HG02870 (cell line): ENCODE data around the gene SV2B.

Experiments used
- ATAC-seq: cut with Tn5 transposase; IDR thresholded peaks from one replicate; pipeline ENCODE4 v1.9.1; 2021; ENCODE audit warnings: mild to moderate bottlenecking, moderate library complexity; ENCODE audit not compliant: unreplicated experiment

The SV2B gene

GRCh38 chr15:91263632-91264531 lies 163.8 kb downstream of the SV2B start:
- no peak for ATAC-seq

- no peak for ATAC-seq
Observed at GRCh38 chr15:91264651-91265351, 164.7 kb downstream of the SV2B start.

GRCh38 chr15:91265416-91265940 lies 165.4 kb downstream of the SV2B start:
- ATAC-seq, result no peak

- ATAC-seq, result no peak
Observed at GRCh38 chr15:91268510-91268909, 168.5 kb downstream of the SV2B start.

GRCh38 chr15:91270747-91271146 lies 170.7 kb downstream of the SV2B start:
- ATAC-seq, result no peak

GRCh38 chr15:91271565-91272153 lies 171.6 kb downstream of the SV2B start:
- ATAC-seq, result no peak

DNA sequence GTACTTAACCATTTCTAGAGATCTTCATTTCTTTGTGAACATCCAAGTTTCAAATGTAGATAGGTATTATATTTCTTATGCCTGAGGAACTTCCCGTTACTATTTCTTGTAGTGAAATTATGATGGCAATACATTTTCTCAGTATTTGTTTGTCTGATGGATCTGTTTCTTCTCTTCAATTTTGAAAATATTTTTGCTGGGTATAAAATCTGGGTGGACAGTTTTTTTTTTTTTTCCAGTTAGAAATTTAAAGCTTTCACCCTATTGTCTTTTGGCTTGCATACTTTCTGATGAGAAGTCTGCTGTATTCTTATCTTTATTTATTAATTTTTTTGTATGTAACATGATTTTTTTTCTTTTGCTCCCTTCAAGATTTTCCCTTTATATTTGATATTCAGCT lies 175.8 kb downstream of the SV2B start:
- no peak for ATAC-seq

DNA sequence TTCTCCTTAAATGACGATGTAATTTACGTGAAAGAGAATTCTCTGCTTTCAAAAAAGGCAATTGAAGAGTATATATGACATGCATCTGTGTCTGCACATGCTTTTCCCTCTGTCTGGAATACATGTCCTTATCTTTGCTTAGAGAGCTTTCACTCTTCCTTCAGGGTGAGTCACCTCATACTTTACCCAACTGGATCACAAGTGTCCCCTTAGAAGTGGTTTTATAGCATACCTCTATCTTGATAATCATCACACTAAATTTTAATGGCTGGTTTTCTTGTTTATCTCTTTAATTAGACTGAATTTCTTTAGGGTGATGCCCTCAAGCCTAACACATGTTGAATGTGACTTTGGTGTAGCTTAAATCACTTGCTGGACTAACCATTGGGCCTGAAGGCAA lies 178.9 kb downstream of the SV2B start:
- no peak for ATAC-seq

DNA sequence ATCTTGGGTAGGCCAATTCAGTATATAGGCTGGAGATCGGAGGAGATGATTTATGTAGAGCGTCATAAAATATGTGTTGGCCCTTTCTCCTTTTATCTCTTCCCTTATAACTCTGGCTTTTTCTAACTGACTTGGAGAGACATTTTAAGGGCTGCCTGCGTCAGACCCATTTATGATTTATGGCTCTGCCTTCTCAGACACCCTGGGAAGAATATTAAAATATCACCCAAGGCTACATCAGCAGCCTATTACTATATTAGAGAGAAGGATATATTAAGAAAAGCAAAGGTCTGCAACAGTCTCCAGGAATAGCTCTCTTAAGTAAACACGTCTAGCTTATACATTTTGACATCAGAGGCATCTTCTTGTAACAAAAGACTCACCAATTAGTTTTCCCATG lies 179.4 kb downstream of the SV2B start:
- no peak for ATAC-seq

DNA sequence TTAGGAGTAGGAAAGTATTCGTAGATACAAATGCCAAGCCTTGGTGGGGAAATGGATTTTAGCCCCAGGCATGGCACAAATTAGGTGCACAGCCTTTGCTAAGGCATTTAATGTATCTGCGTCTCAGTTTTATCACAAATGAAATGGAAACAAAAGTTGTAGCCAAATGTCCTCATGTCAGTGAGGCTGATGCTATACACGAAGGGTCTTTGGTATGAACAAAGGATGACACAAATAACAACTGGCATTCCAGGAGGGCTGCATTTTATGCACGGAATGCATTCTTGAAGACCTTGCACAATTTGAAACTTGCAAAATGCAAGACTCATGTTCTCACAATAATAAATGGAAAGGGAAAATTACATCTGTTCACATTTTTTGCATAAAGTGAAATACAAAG lies 181.9 kb downstream of the SV2B start:
- no peak for ATAC-seq

DNA sequence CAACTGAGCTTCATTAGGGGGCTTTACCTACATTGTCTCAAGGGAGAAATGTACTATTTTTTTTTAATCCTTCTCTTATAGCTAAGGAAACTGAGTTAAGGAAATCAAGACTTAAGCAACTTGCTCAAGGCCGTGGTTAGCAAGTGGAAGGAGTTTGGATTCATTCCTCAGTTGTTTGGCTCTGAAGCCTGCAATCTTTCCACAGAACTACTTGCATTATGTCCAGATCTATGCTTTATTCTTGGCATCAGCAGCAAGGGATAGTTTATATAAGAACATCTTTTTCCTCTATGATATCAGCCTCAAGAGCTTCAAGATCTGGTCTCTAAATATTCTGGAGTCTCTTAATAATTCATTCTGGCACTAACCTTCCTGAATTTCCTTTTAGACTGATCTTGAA lies 182.4 kb downstream of the SV2B start:
- no peak for ATAC-seq

DNA sequence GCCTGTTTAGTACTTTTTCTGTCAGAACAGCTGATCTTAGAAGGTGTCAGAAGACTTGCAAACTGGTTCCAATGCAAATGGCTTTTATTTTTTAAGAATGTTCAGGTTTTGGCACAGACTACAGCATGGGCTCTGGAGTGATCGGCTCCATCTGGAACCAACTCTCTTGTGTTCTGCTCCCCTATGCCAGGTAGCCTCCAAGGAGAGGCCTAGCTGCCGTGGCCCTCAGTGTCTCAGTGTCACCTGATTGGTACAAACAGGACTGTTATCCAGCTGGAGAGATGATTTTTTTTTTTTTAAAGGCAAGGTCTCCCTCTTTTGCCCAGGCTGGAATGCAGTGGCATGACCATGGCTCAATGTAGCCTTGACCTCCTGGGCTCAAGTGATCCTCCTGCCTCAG lies 183.1 kb downstream of the SV2B start:
- no peak for ATAC-seq

DNA sequence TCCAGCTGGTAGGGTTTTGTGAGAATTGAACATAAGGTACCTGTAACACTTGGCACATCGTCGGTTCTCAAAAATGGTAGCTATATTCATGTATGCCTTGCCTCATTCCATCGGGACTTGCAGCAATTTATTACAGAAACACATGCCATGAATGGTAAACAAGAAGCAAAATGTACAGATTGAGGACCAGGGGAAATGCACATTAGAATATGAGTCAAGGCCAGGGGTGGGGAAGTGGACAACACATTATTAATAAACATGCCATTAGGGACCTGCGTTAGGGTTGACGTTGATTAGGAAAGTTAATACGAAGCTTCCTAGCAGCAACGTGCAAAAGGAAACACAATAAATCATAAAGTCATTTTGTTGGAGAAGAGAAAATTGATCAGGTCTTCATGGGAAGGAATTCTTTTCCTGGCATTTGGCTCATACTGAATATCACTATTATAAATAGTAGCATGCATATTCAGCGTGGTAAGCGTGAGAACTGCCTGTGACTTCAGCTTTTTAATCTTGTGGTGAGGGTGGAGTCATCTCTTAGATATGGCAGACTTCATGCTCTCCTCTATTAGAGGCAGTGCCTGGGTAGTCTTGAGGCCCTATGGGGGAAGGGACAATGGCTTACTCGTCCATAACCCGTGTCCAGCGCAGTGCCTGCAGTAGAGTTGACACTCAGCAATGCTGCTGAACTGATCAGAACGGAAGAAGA lies 184.9 kb downstream of the SV2B start:
- ATAC-seq, result no peak

DNA sequence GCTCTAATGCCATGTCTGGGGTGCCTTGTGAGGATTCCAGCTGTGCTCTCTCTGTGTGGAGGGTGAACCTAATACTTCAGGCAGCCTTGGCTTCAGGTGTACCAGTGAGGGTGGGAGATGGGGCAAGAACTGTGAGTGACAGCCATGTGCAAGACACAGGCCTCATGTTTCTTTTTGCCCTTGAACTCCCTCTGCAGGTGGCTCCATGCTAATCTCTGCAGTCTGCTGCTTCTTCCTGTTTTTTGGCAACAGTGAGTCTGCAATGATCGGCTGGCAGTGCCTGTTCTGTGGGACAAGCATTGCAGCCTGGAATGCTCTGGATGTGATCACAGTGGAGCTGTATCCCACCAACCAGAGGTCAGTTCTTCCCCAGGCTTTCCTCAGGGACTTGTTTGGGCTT lies 189.3 kb downstream of the SV2B start:
- no peak for ATAC-seq

- no peak for ATAC-seq
Observed at GRCh38 chr15:91290553-91290952, 190.5 kb downstream of the SV2B start.

DNA sequence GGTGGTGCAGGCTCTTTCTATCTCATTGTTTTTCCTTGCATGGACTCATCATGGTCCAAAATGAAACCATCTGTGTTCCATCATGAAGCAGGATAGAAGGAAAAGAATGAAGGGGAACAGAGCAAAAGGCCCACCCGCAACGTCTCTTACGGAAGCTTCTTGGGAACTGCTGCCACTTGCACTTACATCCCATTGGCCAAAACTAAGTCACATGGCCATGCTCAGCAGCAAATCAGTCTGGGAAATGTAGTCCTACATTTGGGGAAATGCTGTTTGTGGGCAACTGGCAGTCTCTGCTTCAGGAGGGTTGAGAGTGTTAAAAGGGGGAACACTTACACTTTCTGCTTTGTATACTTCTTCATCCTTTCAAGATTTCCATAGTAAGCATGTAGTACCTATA lies 191.6 kb downstream of the SV2B start:
- peak; percentile 62 for ATAC-seq

GRCh38 chr15:91294344-91294743 lies 194.3 kb downstream of the SV2B start:
- no peak for ATAC-seq

GRCh38 chr15:91294795-91295194 lies 194.7 kb downstream of the SV2B start:
- no peak for ATAC-seq

DNA sequence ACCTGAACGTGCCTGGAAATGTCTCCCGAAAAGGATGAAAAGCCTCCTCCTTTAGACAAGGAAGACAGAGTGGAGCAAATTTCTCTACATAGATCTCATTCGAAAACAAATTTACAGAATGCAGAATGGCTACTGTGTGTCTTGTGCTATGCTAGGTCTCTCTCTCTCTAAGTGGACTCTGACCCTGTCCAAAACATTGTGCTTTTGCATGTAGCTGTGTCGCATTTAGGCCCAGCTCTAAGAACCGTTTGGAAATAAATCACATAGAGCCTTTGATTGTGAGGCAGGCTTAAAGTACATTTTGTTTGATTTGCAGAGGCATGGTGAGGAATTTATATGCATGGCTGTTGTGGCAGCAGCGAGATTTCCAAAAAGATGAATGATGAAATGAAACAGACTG lies 198.0 kb downstream of the SV2B start:
- ATAC-seq, result no peak

DNA sequence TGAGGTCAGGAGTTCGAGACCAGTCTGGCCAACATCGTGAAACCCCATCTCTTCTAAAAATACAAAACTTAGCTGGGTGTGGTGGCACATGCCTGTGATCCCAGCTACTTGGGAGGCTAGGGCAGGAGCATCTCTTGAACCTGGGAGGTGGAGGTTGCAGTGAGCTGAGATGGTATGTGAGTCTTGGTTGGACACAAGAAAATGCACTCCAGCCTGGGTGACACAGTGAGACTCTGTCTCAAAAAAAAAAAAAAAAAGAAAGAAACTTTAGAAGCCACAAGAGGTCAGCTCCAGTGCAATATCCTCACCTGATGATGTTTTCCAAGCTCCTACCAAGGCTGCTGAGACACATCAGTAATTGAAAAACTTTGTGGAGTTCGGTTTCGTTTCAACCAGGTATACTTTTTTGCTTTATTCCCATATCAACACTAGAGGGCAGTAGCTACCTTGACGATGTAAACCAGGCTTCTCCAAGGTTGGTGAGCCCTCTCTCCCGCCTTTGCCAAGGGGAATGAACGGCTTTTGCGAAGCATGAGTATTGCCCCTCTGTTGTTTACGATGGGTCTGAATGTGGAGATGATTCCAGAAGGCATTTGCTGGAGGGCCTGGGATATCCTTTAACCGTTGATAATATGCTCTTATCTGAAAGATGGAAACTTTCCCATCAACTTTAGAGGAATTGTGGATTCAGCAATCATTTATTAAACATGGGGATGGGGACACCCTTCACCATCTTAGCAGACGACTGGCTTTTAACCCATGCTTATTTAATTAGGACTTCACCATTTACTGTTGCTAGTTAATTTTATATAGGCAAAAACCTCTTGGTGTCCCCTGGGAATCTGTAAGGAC lies 202.8 kb downstream of the SV2B start:
- ATAC-seq, result no peak
